SK-N-SH (cell line): Measurements from ENCODE around the gene ITCH.

Experiments
- GATA2 ChIP-seq: sonication (generic); formaldehyde crosslinking; IDR thresholded peaks from 2 replicates; pipeline ENCODE4 v1.5.0; 2020; ENCODE audit warnings: mild to moderate bottlenecking, missing genetic modification reagents
- TF ChIP-seq, protein P1 (sequence below): IDR thresholded peaks from 2 replicates; pipeline ENCODE4 v1.4.0; 2012; ENCODE audit warnings: low read depth

DNA sequence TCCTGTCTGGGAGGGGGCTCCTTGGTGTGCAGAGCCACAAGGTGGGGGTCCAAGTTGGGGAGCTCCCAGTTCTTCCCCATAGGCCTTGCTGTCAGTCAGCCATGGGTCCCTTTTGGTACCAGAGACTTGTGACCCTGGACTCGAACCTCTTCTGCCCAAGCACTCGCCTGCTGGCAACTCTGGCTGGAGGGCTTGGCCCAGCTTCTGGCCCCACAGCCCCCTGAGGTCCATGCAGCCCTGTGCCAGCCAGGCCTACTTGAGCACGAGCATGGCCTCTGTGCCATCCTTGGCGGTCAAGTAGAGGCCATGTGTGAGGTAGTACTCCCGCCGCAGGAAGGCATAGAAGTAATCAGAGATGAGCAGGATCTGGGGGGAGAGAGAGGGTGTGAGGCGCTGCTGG, 197.5 kb downstream of the ITCH start:
- TF ChIP-seq, protein P1, sequence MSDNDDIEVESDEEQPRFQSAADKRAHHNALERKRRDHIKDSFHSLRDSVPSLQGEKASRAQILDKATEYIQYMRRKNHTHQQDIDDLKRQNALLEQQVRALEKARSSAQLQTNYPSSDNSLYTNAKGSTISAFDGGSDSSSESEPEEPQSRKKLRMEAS, result no peak
- TF ChIP-seq GATA2 (CRISPR knock-in tag), result no peak
